WTC11 (cell line): ENCODE data around the gene EP400.

Source experiments
- CTCF ChIP-seq: fragments of 200-600 bp; IDR thresholded peaks from 2 replicates; pipeline ENCODE4 v1.8.0; 2022; ENCODE audit warnings: antibody characterized with exemption
- ESRRA ChIP-seq: sonication (generic); formaldehyde crosslinking; IDR thresholded peaks from 2 replicates; pipeline ENCODE4 v1.8.1; 2022; ENCODE audit warnings: mild to moderate bottlenecking, missing genetic modification reagents, borderline replicate concordance
- FOXP1 ChIP-seq: sonication (generic); formaldehyde crosslinking; IDR thresholded peaks from 2 replicates; pipeline ENCODE4 v1.8.0; 2022; ENCODE audit warnings: missing genetic modification reagents, mild to moderate bottlenecking, moderate library complexity, borderline replicate concordance
- IRF1 ChIP-seq: sonication (generic); formaldehyde crosslinking; IDR thresholded peaks from 2 replicates; pipeline ENCODE4 v1.8.0; 2023; ENCODE audit warnings: missing genetic modification reagents
- TF ChIP-seq, protein P1 (sequence below): sonication (generic); formaldehyde crosslinking; conservative IDR thresholded peaks from 2 replicates; pipeline ENCODE4 v1.8.1; 2022; ENCODE audit warnings: mild to moderate bottlenecking, missing genetic modification reagents

DNA sequence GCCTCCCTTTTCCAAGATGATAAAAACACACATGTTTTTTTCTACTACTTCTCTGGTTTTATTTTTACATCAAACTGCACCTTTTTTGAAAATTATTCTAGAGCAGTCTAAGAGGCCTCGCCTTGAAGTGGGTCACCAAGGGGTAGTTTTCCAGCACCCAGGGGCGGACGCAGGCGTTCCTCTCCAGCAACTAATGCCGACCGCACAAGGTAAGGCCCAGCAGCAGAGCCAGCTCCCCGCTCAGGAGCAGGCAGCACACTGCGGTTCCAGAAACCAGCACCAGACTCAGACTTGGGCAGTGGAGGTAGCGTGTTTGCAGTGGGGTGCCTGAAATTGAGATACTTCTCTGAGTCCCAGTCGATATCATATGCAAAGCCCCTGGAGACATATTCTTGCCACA lies 31.6 kb downstream of the EP400 start:
- TF ChIP-seq ESRRA (CRISPR knock-in tag): no peak
- no peak for TF ChIP-seq FOXP1 (CRISPR knock-in tag)
- no peak for TF ChIP-seq CTCF
- no peak for TF ChIP-seq IRF1 (CRISPR knock-in tag)
- TF ChIP-seq, protein P1, sequence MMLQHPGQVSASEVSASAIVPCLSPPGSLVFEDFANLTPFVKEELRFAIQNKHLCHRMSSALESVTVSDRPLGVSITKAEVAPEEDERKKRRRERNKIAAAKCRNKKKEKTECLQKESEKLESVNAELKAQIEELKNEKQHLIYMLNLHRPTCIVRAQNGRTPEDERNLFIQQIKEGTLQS (CRISPR knock-in tag): no peak
